K562 (cell line): ENCODE results near the gene CYP2W1. TPM values are rescaled to one million over a fixed set of nuclear protein-coding genes. Genes with fewer than 3 reads are reported as not detected.

ENCODE experiments used
- ATAC-seq: fragments of 200-7000 bp; cut with Tn5 transposase; 3 replicates; pipeline ENCODE4 v1.9.1; 2020; ENCODE audit warnings: moderate library complexity
- BruUV-seq: library from RNA; stranded (reverse); fragments of 400-500 nt; replicated peaks from 2 replicates; lab custom pipeline; 2021; lab: Mats Ljungman, UMichigan
- CTCF ChIA-PET: fragments of 300-600 bp; formaldehyde crosslinking; extraction: SDS; loops from one replicate; lab custom pipeline; 2021; ENCODE audit warnings: low intra/inter-chr PET ratio; lab: Yijun Ruan, JAX
- POLR2A ChIA-PET: fragments of 300-600, 350-650 bp; sonication (Branson Sonifier 250); formaldehyde crosslinking; extraction: SDS; loops from one replicate; lab custom pipeline; 2021; ENCODE audit warnings: antibody characterized with exemption, inconsistent platforms; lab: Yijun Ruan, JAX
- DNase-seq, 4 experiments: peaks; one replicate each; pipeline versions ENCODE4 v3.0.0 to v3.0.0-alpha.2; 2011 to 2018; ENCODE audit warnings: low spot score in 3 of 4, mixed read lengths in 3 of 4; ENCODE audit errors: extremely low read depth in 1 of 4
- FAIRE-seq: peaks from 2 replicates; lab custom pipeline; 2011; peaks lifted over from hg19 to GRCh38; lab: Jason Lieb, UNC
- H2AFZ ChIP-seq: 2 replicates; pipeline ENCODE4 v1.6.0; 2011; ENCODE audit warnings: low read depth, low read length, control low read depth, inconsistent platforms
- H3K27ac ChIP-seq: fragments of 200-600 bp; 3 replicates; pipeline ENCODE4 v1.8.0; 2011; ENCODE audit warnings: low read depth, mild to moderate bottlenecking, control low read depth, inconsistent platforms, low read length, moderate library complexity, mixed read lengths; ENCODE audit errors: extremely low read depth
- H3K27me3 ChIP-seq, 2 experiments: fragments of 300-600 bp in 1 of 2; 2 replicates in 1 of 2; 3 replicates in 1 of 2; pipeline versions ENCODE4 v1.6.0 to v1.8.0; 2011; ENCODE audit warnings: inconsistent platforms in 2 of 2, low read length in 2 of 2, mild to moderate bottlenecking in 1 of 2, mixed read lengths in 1 of 2, moderate library complexity in 1 of 2; ENCODE audit not compliant: control insufficient read depth in 2 of 2, insufficient read depth in 2 of 2
- H3K36me3 ChIP-seq: fragments of 300-600 bp; 3 replicates; pipeline ENCODE4 v1.8.0; 2011; ENCODE audit warnings: mild to moderate bottlenecking, low read length, inconsistent platforms; ENCODE audit not compliant: control insufficient read depth, insufficient read depth
- H3K4me1 ChIP-seq, 2 experiments: fragments of 200-600 bp in 1 of 2; replicated peaks in 1 of 2; 2 replicates in 1 of 2; 3 replicates in 1 of 2; pipeline versions ENCODE4 v1.5.1 to v1.8.0; 2011; ENCODE audit warnings: inconsistent platforms in 2 of 2, low read length in 2 of 2, mild to moderate bottlenecking in 1 of 2, mixed read lengths in 1 of 2, moderate library complexity in 1 of 2; ENCODE audit not compliant: control insufficient read depth in 2 of 2, insufficient read depth in 2 of 2
- H3K4me2 ChIP-seq: 2 replicates; pipeline ENCODE4 v1.6.1; 2011; ENCODE audit warnings: low read length, control low read depth, inconsistent platforms, mixed read lengths; ENCODE audit not compliant: insufficient read depth
- H3K4me3 ChIP-seq: fragments of 200-600 bp; sonication (generic), shearing (Covaris generic); 2 replicates; pipeline ENCODE4 v1.5.1; 2016; ENCODE audit warnings: control low read depth, inconsistent platforms
- H3K79me2 ChIP-seq: fragments of 200-600 bp; 3 replicates; pipeline ENCODE4 v1.8.0; 2011; ENCODE audit warnings: low read length, inconsistent platforms; ENCODE audit not compliant: control insufficient read depth, insufficient read depth
- H3K9ac ChIP-seq, 2 experiments: 2 replicates each; pipeline versions ENCODE4 v1.6.0 to v1.6.1; 2011; ENCODE audit warnings: low read depth in 2 of 2, low read length in 2 of 2, control low read depth in 1 of 2, inconsistent platforms in 1 of 2, mild to moderate bottlenecking in 1 of 2, mixed read lengths in 1 of 2; ENCODE audit not compliant: insufficient read depth in 1 of 2
- H3K9me1 ChIP-seq: one replicate; pipeline ENCODE4 v1.6.0; 2011; ENCODE audit warnings: inconsistent platforms, mild to moderate bottlenecking, low read length, moderate library complexity; ENCODE audit not compliant: control insufficient read depth, insufficient read depth
- H3K9me3 ChIP-seq: replicated peaks from 2 replicates; pipeline ENCODE4 v1.5.1; 2011; ENCODE audit warnings: low read depth, low read length, inconsistent platforms; ENCODE audit not compliant: control insufficient read depth, insufficient read depth
- H4K20me1 ChIP-seq: replicated peaks from 2 replicates; pipeline ENCODE4 v1.6.1; 2011; ENCODE audit warnings: low read length, inconsistent platforms, mixed read lengths; ENCODE audit not compliant: control insufficient read depth, insufficient read depth
- POLR2G ChIP-seq: fragments of 200-400 bp; formaldehyde crosslinking; IDR thresholded peaks from 2 replicates; pipeline ENCODE4 v1.6.1; 2017; ENCODE audit warnings: low read depth, mild to moderate bottlenecking, antibody characterized with exemption, low read length, moderate library complexity
- ZNF586 ChIP-seq: fragments of 450-650 bp; formaldehyde crosslinking; conservative IDR thresholded peaks from 2 replicates; pipeline ENCODE4 v1.4.0; 2020; ENCODE audit warnings: mild to moderate bottlenecking, moderate library complexity
- WGBS: fragments of 100-300 bp; shearing (Covaris generic); methylation state at CpG from one replicate; pipeline ENCODE4 v1.1.6; 2016; ENCODE audit warnings: low coverage, mixed read lengths; ENCODE audit not compliant: insufficient coverage; ENCODE audit errors: missing lambda C conversion rate; 5-methylcytosine and 5-hydroxymethylcytosine counted together
- in situ Hi-C: fragments of 300-500 bp; cut with MboI; formaldehyde crosslinking; loops from 4 replicates; pipeline ENCODE4 v1.15.0; 2018; ENCODE audit warnings: inconsistent platforms, mixed read lengths
- intact Hi-C: fragments of 100-400 bp; cut with micrococcal nuclease; formaldehyde crosslinking; loops from 2 replicates; pipeline ENCODE4 v1.14.2; 2022
- polyA plus RNA-seq, 8 experiments: library from polyadenylated mRNA; depleted of rRNA in 4 of 8; stranded (reverse) in 5 of 8; unstranded in 3 of 8; fragments of >200 nt; fragmentation: Nextera tagmentation in 2 of 8; fragmentation: Illumina TruSeq in 1 of 8; extraction: Ambion mirVana in 2 of 8; extraction: Trizol in 1 of 8; gene quantifications; 2 replicates each; pipeline versions ENCODE4 v1.2.1 to v1.2.3, GENCODE V29; 2011 to 2014; ENCODE audit warnings: inconsistent platforms in 1 of 8, missing spikeins in 1 of 8
- total RNA-seq, 7 experiments: library from RNA; depleted of rRNA in 6 of 7; stranded (reverse); fragments of >200 nt in 6 of 7; fragmentation: Illumina TruSeq in 2 of 7; extraction: Trizol in 2 of 7; gene quantifications; 2 replicates each; pipeline versions ENCODE4 v1.2.1 to v1.2.3, GENCODE V29; 2011 to 2021; ENCODE audit warnings: low replicate concordance in 1 of 7

The CYP2W1 gene
- total and polyA plus RNA-seq, 9 of the 15 experiments (the other 6 are each of a cell fraction or from before 2014, with no cell fraction given): not detected

GRCh38 chr7:999941-1000935, 17.3 kb downstream of the CYP2W1 start:
- H3K4me2 ChIP-seq: no peak overlapping the region
- BruUV-seq: no TSS peak
- TF ChIP-seq POLR2G: peak; percentile 18; the same call in 1 of the 2 replicates
- TF ChIP-seq ZNF586 (CRISPR knock-in tag): no peak
- TF ChIP-seq, all 486 proteins: peak for 1

More at GRCh38 chr7:999941-1000935, 17.3 kb downstream of the CYP2W1 start:
- ATAC-seq (no peak), DNase-seq (no peak), FAIRE-seq (no peak)
- in situ Hi-C loops (loop anchor here (5.0 to 25.0 kb wide), 2 partner anchors 62 to 162 kb away; partner anchors contain the start of gene ZFAND2A), intact Hi-C loops (no loop called here)
- Histone ChIP-seq H3K79me2 (no peaks in the 10 kb centered on the region), H3K9me1 (no peaks in the 10 kb centered on the region), H4K20me1 (no peaks in the 10 kb centered on the region), H3K4me1 (peaks cover 0 to 54% of the 10 kb centered on the region in 2 experiments; a peak in 2 of 5 replicates), H3K9me3 (no peaks in the 10 kb centered on the region), H3K27ac (no peak overlapping the region), H2AFZ (no peak overlapping the region), H3K4me3 (no peak overlapping the region), H3K9ac (no peak overlapping the region), H3K27me3 (no peaks in the 10 kb centered on the region), H3K36me3 (peaks cover 18% of the 10 kb centered on the region; the same call in 1 of the 3 replicates)
- ChIA-PET POLR2A (no interaction called here), CTCF (no interaction called here)
- WGBS: 90% methylated on average over 28 of the region's 52 CpGs
